ENCODE measurements around the gene PI4K2A.

DNA sequence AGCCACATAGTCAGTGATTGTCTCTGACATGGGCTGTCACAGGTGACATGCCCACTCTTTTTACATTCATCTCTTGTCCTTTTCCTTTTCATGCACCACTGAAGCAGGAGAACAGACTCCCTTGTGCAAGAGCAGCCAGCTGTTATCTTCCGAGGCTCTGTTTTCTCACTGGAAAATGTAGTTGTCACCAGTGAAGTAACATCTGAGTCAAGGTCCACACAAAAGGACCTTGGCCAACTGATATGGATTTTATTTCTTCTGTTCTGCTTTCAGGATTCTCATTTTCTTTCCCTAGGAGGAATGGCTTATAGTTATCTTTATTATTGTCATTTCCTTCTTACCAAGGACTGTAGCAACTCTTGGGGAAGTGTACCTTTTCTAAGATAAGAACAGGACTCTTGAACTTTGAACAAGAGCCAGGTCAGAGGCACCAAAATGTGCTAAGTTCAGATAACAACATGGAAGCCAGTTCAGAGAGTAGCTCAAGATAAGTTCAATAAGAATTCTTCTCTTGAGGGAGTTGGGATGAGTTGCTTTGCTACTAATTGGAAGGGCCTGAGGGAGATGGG, 23.9 kb downstream of the PI4K2A start:
- TF ChIP-seq, protein P1, sequence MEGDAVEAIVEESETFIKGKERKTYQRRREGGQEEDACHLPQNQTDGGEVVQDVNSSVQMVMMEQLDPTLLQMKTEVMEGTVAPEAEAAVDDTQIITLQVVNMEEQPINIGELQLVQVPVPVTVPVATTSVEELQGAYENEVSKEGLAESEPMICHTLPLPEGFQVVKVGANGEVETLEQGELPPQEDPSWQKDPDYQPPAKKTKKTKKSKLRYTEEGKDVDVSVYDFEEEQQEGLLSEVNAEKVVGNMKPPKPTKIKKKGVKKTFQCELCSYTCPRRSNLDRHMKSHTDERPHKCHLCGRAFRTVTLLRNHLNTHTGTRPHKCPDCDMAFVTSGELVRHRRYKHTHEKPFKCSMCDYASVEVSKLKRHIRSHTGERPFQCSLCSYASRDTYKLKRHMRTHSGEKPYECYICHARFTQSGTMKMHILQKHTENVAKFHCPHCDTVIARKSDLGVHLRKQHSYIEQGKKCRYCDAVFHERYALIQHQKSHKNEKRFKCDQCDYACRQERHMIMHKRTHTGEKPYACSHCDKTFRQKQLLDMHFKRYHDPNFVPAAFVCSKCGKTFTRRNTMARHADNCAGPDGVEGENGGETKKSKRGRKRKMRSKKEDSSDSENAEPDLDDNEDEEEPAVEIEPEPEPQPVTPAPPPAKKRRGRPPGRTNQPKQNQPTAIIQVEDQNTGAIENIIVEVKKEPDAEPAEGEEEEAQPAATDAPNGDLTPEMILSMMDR (conservative IDR thresholded peaks at IDR 0.05; ENCODE audit: low read depth, low read length), result no peak
- TF ChIP-seq POLR2A (IDR thresholded peaks at IDR 0.05; ENCODE audit: low read depth, low read length) (no peak), RAD21 (IDR thresholded peaks at IDR 0.05; ENCODE audit: low read length) (no peak), FOS (IDR thresholded peaks at IDR 0.05; ENCODE audit: low read depth, low read length) (no peak), MAZ (IDR thresholded peaks at IDR 0.05; ENCODE audit: borderline replicate concordance, low read depth, low read length) (no peak), RCOR1 (IDR thresholded peaks at IDR 0.05; ENCODE audit: insufficient replicate concordance, low read length) (no peak), NFE2L2 (IDR thresholded peaks at IDR 0.05; ENCODE audit: low read depth, low read length) (no peak), CHD1 (IDR thresholded peaks at IDR 0.05; ENCODE audit: low read depth, low read length) (no peak), MAFK (IDR thresholded peaks at IDR 0.05; ENCODE audit: low read depth, low read length) (no peak), CEBPB (IDR thresholded peaks at IDR 0.05; ENCODE audit: low read depth, low read length) (no peak), RFX5 (IDR thresholded peaks at IDR 0.05; ENCODE audit: low read depth, low read length) (no peak)
- TF ChIP-seq, protein P2, sequence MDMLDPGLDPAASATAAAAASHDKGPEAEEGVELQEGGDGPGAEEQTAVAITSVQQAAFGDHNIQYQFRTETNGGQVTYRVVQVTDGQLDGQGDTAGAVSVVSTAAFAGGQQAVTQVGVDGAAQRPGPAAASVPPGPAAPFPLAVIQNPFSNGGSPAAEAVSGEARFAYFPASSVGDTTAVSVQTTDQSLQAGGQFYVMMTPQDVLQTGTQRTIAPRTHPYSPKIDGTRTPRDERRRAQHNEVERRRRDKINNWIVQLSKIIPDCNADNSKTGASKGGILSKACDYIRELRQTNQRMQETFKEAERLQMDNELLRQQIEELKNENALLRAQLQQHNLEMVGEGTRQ (IDR thresholded peaks at IDR 0.05; ENCODE audit: low read depth, low read length), result no peak
